GM12892 (cell line): ENCODE measurements around the gene LGMN.

Source experiments
- POLR2A ChIP-seq: IDR thresholded peaks from 2 replicates; pipeline ENCODE4 v1.6.1; 2011; ENCODE audit warnings: low read depth, low read length, control low read depth
- POLR2AphosphoS5 ChIP-seq: IDR thresholded peaks from 2 replicates; pipeline ENCODE4 v1.6.1; 2011; ENCODE audit warnings: low read depth, low read length, control low read depth
- TAF1 ChIP-seq: IDR thresholded peaks from 2 replicates; pipeline ENCODE4 v1.6.1; 2011; ENCODE audit warnings: low read depth, mild to moderate bottlenecking, control low read depth, low read length, borderline replicate concordance

- TF ChIP-seq POLR2AphosphoS5 (no peak), POLR2A (0 out of 2 replicates have a peak, but pooled peaks have one; percentile 13), TAF1 (no peak)
Observed at GRCh38 chr14:92668276-92668973, 80.0 kb downstream of the LGMN start.
